Tibial nerve (tissue), 4 donors: ENCODE measurements around the gene MTCH2. TPM values are rescaled to one million over a fixed set of nuclear protein-coding genes. Genes with fewer than 3 reads are reported as not detected.

Experiments used
- DNase-seq, 2 donors: peaks; one replicate each; pipeline ENCODE4 v3.0.0-alpha.2; 2019; ENCODE audit warnings: low spot score in 2 of 2
- H3K27ac ChIP-seq, 4 donors: fragments of 200-600 bp; sonication (generic) in 3 of 4; one replicate each; pipeline ENCODE4 v1.5.1; 2017 to 2019; ENCODE audit warnings: mild to moderate bottlenecking in 1 of 4
- H3K27me3 ChIP-seq, 2 donors: fragments of 200-600 bp; sonication (generic) in 1 of 2; one replicate each; pipeline versions ENCODE4 v1.5.1 to v1.6.0; 2017 to 2019
- H3K36me3 ChIP-seq, 3 donors: fragments of 200-600 bp; sonication (generic); one replicate each; pipeline ENCODE4 v1.5.1; 2018 to 2019
- H3K4me1 ChIP-seq, 4 donors: fragments of 200-600 bp; sonication (generic) in 3 of 4; one replicate each; pipeline ENCODE4 v1.5.1; 2017 to 2019
- H3K4me3 ChIP-seq, 4 donors: fragments of 200-600 bp; sonication (generic) in 3 of 4; one replicate each; pipeline ENCODE4 v1.5.1; 2017 to 2019; ENCODE audit warnings: mild to moderate bottlenecking in 1 of 4, moderate library complexity in 1 of 4
- H3K9me3 ChIP-seq, 4 donors: fragments of 200-600 bp; sonication (generic) in 3 of 4; one replicate each; pipeline ENCODE4 v1.5.1; 2017 to 2019
- CTCF ChIP-seq, 5 experiments: fragments of 200-600 bp in 3 of 5; fragments of 450-650 bp in 2 of 5; sonication (generic) in 3 of 5; IDR thresholded peaks; one replicate each; pipeline ENCODE4 v1.5.1; 2016 to 2019; ENCODE audit warnings: antibody characterized with exemption in 5 of 5, mild to moderate bottlenecking in 3 of 5, moderate library complexity in 2 of 5
- EP300 ChIP-seq, 2 donors: sonication (generic); formaldehyde crosslinking; IDR thresholded peaks; one replicate each; pipeline ENCODE4 v1.6.1; 2017; ENCODE audit warnings: antibody characterized with exemption in 2 of 2, mild to moderate bottlenecking in 1 of 2
- POLR2A ChIP-seq, 2 donors: fragments of 450-650 bp; IDR thresholded peaks; one replicate each; pipeline ENCODE4 v1.6.1; 2017; ENCODE audit warnings: antibody characterized with exemption in 2 of 2, mild to moderate bottlenecking in 2 of 2, moderate library complexity in 2 of 2
- WGBS, 2 donors: methylation state at CpG; one replicate each; pipeline ENCODE4 v1.1.5; 2018; 5-methylcytosine and 5-hydroxymethylcytosine counted together
- total RNA-seq, 4 donors: library from RNA; depleted of rRNA; stranded (reverse); fragments of >200 nt; gene quantifications; one replicate each; pipeline ENCODE4 v1.1.0, GENCODE V29; 2016

The MTCH2 gene
- total RNA-seq, 4 donors from 2014 or later = 33.0 to 50.2 (median 36.3) TPM

GRCh38 chr11:47577460-47578041 lies 64.8 kb downstream of the MTCH2 start:
- Histone ChIP-seq H3K27ac (peak overlapping the region in 2 of 4 donors; percentile 89 to 95), H3K4me3 (peak overlapping the region in 2 of 4 donors; percentile 77 to 95), H3K36me3 (peaks cover 3 to 76% (median 4%) of the 10 kb centered on the region in 3 donors), H3K27me3 (no peaks in the 10 kb centered on the region), H3K9me3 (no peaks in the 10 kb centered on the region), H3K4me1 (peaks cover 0 to 50% (median 27%) of the 10 kb centered on the region in 4 donors)
- no peak for DNase-seq
- TF ChIP-seq EP300 (IDR thresholded peaks at IDR 0.05) (no peak), CTCF (IDR thresholded peaks at IDR 0.05) (no peak), POLR2A (IDR thresholded peaks at IDR 0.05) (no peak)
- 56 to 65% methylated on average over 13 of the region's 13 CpGs for WGBS, 2 donors

GRCh38 chr11:47573321-47573720 lies 69.0 kb downstream of the MTCH2 start:
- Histone ChIP-seq H3K4me3 (no peak overlapping the region), H3K36me3 (peaks cover 3 to 90% (median 8%) of the 10 kb centered on the region in 3 donors), H3K27ac (no peak overlapping the region), H3K4me1 (peaks cover 0 to 42% (median 15%) of the 10 kb centered on the region in 4 donors), H3K27me3 (no peaks in the 10 kb centered on the region), H3K9me3 (no peaks in the 10 kb centered on the region)
- DNase-seq = no peak
- TF ChIP-seq EP300 (IDR thresholded peaks at IDR 0.05) = no peak
- no peak for TF ChIP-seq CTCF (IDR thresholded peaks at IDR 0.05)
- TF ChIP-seq POLR2A (IDR thresholded peaks at IDR 0.05) = no peak
- WGBS, 2 donors = 82 to 87% methylated on average over 11 of the region's 11 CpGs

GRCh38 chr11:47572715-47573255 lies 69.6 kb downstream of the MTCH2 start:
- Histone ChIP-seq H3K4me1 (peaks cover 0 to 37% (median 10%) of the 10 kb centered on the region in 4 donors), H3K9me3 (no peaks in the 10 kb centered on the region), H3K36me3 (peaks cover 3 to 93% (median 8%) of the 10 kb centered on the region in 3 donors), H3K4me3 (no peak overlapping the region), H3K27ac (peak overlapping the region in 2 of 4 donors; percentile 17 to 54), H3K27me3 (no peaks in the 10 kb centered on the region)
- no peak for DNase-seq
- WGBS, 2 donors = 36 to 52% methylated on average over 4 to 8 of the region's 8 CpGs
- TF ChIP-seq EP300 (IDR thresholded peaks at IDR 0.05) (no peak), POLR2A (IDR thresholded peaks at IDR 0.05) (no peak), CTCF (IDR thresholded peaks at IDR 0.05) (no peak)

- DNase-seq = no peak
- no peak overlapping the region for H3K27ac ChIP-seq
- H3K36me3 ChIP-seq = peaks cover 3 to 85% (median 8%) of the 10 kb centered on the region in 3 donors
- TF ChIP-seq POLR2A (IDR thresholded peaks at IDR 0.05) (no peak), CTCF (IDR thresholded peaks at IDR 0.05) (no peak), EP300 (IDR thresholded peaks at IDR 0.05) (no peak)
- 64 to 71% methylated on average over 1 of the region's 1 CpG for WGBS, 2 donors
- peaks cover 0 to 32% (median 3%) of the 10 kb centered on the region in 4 donors for H3K4me1 ChIP-seq
- no peaks in the 10 kb centered on the region for H3K9me3 ChIP-seq
- H3K27me3 ChIP-seq = no peaks in the 10 kb centered on the region
- no peak overlapping the region for H3K4me3 ChIP-seq
Measured at GRCh38 chr11:47571895-47572294, 70.5 kb downstream of the MTCH2 start.

GRCh38 chr11:47571357-47571729 lies 71.0 kb downstream of the MTCH2 start:
- Histone ChIP-seq H3K36me3 (peaks cover 3 to 80% (median 8%) of the 10 kb centered on the region in 3 donors), H3K4me1 (peaks cover 0 to 32% (median 5%) of the 10 kb centered on the region in 4 donors)
- WGBS, 2 donors = 84% methylated on average over 4 of the region's 4 CpGs

More at GRCh38 chr11:47571357-47571729, 71.0 kb downstream of the MTCH2 start:
- no peak for DNase-seq
- Histone ChIP-seq H3K27me3 (no peaks in the 10 kb centered on the region), H3K9me3 (no peaks in the 10 kb centered on the region), H3K27ac (no peak overlapping the region), H3K4me3 (no peak overlapping the region)
- TF ChIP-seq EP300 (IDR thresholded peaks at IDR 0.05) = no peak
- no peak for TF ChIP-seq POLR2A (IDR thresholded peaks at IDR 0.05)
- TF ChIP-seq CTCF (IDR thresholded peaks at IDR 0.05) = no peak
